NCI-H345 (cell line): ENCODE results near the gene DBX1.

ENCODE experiments used
- DNase-seq: peaks from one replicate; lab custom pipeline; 2025; lab: John Stamatoyannopoulos, UW

The DBX1 gene

DNA sequence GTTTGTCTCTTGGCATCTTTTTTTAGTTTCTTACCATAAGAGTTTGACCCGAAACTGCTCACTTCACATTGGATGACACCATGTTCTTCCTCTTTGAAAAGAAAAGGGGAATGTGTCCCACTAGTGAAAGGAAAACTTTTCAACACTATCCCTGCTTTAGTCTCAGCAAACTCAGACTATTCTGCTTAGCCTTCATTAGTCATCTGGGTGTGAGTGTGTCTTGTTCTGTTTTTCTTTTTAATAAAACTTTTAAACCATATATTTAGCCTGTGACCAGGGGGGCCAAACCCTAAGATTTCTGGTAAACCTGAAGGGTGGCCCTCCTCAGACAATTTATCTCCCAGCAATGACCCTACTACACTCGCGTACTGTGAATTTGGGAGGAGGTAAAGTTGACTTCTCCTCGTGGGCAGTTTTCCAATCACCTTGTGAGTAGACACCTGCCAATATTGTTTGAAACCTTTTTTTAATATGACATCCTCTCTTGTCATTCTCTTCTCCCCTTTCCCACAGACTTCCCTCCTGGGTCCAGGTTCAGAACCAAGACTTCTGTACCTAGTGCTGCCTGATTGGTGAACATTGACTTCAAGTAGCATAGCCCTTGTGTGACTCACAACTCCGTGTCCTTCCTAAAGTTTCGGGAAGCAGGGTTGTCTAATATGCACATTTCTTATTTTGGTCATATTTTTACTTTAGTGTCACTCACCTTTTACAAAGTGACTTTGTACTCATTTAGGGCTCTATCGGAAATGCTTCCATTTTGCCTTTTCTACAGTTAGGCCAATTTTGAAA is 39.9 kb downstream of the DBX1 start:
- DNase-seq, result no peak

DNA sequence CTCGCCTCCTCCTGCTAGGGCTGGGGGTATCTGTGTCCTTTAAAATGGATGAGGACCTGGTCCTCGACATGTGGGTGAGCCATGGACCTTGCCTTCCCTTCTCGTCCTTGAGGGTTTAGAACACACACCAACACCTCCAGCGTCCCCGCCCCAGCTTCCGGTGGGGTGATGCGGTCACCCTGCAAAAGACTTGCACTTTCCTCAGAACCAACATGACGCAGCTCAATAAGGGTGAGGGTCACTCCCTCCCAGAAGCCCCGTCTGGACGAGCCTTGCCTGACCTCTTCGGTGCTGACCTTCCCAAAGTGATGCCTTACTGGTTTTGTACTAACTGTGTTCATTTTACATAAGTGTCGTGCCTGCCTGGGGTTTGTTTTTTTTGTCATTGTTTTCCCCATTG is 41.0 kb downstream of the DBX1 start:
- DNase-seq, result no peak

DNA sequence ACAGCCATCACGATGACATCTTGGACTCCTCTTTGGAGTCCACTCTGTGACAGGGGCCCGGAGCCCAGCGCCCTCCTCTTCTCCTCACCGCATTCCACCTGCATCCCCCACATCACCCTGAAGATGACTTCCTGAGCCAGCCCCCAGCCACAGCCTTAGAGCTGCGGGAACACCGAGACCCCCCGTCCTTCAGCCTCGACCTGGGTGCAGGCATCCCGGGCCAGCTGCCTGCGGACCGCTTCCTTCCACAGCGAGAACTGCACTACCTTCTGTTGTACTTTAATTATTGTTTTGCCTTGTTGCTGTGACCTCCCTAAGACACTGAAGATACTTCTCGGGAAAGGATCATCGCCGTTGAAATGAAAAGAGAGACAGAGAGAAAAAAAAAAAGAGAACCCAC is 42.1 kb downstream of the DBX1 start:
- DNase-seq, result no peak

DNA sequence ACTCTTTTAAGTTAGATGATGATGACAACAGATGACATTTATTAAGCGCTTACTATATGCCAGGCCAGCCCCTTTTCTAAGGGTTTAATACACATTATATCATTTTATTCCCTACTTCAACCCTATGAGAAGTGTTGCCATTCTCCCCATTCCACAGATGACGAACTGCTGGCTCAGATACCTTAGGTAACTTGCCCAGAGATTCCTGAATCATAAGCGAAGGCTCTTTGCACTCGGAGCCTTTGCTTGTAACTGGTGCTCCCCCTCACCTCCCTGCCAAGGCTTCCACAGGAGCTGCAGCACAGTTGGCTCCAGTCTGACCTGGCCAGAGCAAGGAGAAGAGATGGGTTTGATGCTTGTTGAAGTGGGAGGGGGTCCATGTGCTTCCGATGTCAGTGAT is 43.0 kb downstream of the DBX1 start:
- no peak for DNase-seq

DNA sequence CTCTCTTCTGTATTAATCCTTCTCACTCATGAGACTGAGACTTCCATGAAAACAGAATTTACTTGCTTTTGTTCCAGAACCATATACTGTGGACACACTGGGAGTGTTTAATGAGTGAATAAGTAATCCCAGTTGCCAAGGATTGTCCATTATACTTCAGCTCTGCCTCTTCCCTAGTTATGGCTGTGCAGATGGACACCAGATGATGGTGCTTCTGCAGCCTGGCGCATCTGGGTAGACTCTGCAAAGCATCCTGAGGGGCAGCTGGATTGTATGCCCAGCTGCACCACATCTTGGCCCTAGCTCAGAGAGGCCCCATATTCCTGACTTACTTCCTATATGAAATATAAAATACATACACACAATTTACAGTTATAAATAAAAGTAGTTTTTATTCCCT is 43.5 kb downstream of the DBX1 start:
- no peak for DNase-seq

DNA sequence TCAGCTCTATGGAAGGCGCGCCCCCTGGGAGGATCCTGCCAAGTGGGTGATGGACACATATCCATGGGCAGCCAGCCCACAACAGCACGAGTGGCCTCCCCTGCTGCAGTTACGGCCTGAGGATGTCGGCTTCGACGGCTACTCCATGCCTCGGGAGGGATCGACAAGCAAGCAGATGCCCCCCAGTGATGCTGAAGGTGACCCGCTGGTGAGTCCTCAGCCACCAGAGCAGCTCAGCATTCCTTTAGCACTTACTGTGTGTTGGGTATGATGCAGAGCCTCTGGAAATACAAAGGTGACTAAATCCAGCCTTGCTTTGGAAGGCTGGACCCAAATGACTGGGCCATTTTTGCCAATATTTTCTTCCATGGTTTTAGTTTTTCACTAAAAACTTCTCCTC is 45.7 kb downstream of the DBX1 start:
- no peak for DNase-seq

DNA sequence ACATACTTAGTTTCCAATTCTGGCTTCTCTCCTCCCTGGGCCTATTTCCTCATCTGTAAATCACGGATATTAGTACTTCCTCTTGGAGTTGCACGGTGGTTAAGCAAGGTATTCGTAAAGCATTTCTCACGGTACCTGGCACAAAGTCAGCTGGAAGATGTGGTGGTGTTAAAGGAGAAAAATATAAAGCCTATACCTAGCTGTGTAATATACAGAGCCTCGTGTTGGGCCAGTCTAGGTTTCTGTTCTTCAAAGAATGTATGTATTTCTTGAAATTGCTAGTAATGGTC is 47.2 kb downstream of the DBX1 start:
- no peak for DNase-seq

DNA sequence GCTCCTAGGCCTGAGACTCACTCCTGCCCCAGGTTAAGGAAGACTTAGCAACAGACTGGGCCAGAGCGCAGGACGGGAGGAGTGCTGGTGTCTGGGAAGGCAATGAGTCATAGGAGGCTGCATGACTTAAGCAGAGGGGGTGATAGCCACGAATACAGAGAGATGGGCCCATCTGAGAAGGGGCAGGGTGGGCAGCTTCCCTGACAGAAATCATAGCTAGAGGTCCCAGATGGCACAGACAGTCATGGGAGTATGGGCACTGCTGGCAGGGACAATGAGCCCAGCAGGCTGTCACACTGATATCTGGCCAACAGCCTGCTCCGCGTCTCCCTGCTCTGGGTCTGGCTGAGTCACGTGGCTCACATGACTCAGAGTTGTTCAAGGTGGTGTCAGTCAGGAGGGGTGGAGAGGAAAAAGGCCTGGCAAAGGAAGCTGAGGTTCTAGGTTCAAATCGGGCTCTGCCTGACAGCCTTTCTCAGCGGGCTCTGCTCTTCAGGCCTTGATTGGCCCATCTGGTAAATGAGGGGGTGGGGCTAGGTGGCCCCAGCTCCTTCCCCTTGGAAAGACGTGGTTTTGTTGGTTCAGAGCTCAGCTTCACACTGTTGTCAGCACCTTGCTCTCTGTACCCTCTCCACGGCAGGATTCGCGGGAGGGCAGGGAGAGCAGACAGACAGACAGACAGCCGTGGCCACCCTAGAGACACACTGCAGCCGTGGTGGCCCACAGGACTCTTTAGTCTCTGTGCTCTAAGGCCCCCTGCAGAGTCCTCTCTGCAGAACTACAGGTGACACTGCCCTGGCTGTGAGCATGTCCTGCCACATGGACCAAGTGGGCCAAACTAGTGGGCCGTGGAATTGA is 47.8 kb downstream of the DBX1 start:
- no peak for DNase-seq

DNA sequence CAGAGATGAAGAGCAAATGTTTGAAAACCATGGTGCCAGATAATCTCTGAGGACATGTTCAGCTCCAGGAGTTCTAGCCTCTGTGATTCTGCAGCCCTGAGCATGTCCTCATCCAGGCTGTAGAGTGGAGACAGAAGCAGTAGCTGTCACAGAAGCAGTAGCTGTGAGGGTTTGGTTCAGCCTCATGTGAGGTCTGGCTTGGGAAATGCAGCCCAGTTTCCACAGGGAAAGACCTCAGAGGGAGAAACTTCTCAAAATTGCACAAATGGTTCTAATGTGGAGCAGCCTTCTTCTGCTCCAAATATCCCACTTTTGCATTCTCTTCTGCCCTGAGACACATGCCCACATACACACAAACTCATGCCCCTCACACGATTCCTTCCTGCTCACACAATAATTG is 48.4 kb downstream of the DBX1 start:
- no peak for DNase-seq

DNA sequence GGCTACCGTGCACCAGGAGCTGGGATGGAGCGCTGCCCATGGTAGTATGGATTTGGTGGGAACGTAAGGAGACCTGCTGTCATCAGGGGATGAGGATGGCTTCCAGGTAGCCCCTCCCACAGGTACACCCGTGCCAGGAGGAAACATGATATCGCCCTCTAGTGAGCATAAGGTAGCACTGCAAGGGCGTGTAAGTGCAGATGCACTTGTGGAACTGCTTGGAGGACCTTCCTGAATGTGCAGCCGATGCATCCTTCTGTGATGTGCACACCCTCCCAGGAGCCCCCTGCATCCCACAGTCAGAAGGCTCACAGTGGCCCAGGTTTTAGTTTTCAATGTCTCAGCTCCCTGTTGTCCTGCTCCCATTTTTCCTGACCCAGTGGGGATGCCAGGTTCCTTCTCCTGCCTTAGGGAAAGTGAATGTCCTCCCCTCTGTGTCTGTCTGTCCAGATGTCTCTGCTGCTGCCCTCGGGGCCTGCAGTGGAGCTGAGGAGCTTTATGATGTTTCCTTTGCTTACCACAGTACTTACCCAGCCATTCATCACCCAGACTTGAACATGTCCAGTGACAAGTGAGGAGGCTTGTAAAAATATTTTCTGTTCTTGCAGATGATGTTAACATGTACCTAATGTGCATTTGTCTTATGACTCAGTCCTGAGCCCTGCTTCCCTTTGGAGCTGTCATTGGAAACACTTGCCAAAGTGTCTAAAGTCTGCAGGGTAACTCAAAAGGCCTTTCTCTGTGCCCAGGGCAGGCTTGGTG is 49.2 kb downstream of the DBX1 start:
- DNase-seq, result peak; percentile 68

DNA sequence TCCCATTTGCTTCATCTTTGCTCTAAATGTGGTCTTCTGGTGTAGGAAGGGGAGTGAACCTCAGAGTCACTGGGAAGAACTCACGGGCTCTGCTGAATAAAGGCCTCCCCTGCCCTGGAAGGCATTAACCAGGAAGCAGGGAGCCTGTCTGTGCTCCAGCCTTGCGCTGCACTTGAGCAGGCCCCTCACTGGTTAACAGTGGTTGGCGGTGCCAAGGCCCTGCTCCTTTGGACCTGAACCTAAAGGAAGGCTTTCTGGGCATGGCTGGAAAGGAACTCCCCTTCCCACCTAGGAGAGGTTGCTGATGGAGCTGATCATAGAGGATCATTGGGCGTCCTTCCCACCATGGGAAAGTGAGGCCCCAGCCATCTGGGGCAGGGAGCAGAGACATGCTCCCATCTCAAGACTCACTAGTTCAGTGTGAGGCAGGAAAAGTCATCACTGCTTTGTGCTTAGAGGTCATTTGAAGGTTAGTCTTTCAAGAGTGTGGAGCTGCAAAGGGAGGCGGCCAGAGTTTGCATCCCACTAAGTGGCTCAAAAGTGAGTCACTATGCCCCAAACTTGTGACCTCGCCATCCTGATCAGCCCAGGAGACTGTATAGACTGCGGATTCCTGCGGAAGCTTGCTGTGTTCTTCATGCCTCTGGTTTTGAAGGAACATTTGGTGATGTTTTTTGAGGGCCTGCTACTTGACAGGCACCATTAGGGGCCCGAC is 50.4 kb downstream of the DBX1 start:
- no peak for DNase-seq
